Left hindlimb (tissue), 1 donor: ENCODE results near the gene POP4.

Experiments used
- DNase-seq: peaks from one replicate; pipeline ENCODE4 v3.0.0-alpha.2; 2018

POP4 gene

DNA sequence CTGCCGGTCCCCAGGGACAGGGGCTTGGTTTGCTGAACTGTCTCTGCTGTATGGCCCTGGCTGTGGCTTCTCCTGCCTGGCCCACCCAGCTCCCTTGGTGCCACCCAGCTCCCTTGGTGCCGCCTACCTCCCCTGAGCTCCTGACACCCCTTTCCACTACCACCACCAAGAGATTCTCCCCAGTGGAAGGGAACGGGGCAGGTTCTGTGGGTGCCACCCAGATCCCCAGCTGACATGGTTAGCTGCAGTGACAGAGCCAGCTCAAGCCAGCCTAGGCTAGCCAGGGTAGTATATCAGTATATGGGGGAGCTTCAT is 28.5 kb upstream of the POP4 start:
- no peak for DNase-seq

GRCh38 chr19:29578349-29578748 is 27.7 kb upstream of the POP4 start:
- DNase-seq, result no peak

DNA sequence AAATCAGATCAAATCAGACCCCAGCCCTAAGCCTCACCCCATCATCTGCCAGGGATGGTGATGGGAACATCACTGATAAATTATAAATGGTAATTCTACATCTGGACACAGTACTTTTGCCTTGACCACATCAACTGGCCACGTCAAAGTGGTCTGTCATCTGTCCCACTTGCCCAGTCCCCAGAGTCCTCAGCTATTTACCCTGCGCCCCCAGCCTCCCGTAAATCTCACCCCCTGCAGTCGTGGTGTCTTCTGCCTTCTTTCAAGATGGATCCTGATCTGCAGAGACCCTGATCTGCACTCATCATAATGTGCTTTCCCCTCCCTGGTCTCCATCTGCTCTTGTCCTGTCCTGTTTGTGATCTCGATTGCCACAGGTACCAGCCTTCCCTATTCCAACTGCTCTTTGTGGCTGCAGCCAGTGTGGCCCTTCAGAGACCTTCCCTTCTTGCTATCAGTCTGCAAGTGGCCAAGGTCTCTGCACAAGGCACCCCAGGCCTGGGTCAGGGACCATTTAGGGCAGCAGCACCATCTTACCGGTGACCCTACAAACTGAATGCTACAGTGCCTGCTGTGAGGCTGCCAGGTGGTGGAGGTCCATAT is 26.7 kb upstream of the POP4 start:
- DNase-seq, result no peak

- no peak for DNase-seq
These were observed 24.7 kb upstream of the POP4 start for GRCh38 chr19:29581398-29581797.

DNA sequence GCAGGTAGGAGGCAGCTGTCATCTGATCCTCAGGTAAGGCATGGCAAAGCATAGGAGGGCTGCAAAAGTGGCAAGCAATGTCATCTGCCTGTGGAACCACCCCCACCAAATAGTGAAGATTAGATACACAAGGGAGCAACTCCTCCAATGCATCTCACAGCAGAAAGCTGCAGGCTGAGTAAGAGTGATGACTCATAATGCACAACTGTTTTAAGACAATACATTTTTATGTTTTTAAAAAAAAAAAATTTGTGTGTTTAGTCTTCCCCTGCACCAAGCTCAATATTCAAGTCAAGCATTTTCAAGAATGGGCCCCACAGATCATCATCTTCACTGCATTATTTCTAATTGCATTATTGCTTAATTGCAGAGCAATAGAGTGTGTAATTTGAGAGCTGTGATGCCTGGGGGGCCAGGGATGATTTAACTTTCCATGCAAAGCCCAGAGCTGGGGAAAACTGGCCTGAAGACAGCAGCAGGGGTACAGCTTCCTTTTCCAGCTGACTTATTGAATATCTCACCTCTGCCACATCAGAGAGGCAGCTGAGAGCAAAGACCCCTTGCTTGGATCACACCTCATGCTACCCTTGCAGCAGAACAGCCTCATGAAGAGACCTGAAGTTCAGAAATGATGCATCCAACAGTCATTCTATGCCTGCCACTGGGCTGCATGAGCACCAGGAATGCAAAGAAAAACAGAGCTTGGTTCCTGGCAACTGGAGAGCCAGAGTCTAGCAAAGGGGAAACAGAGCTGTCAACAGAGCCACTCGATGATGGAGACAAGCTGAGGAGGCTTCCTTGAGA is 22.7 kb upstream of the POP4 start:
- no peak for DNase-seq

GRCh38 chr19:29586401-29586800 is 19.7 kb upstream of the POP4 start:
- DNase-seq, result no peak

GRCh38 chr19:29587059-29587458 is 19.0 kb upstream of the POP4 start:
- DNase-seq, result no peak

DNA sequence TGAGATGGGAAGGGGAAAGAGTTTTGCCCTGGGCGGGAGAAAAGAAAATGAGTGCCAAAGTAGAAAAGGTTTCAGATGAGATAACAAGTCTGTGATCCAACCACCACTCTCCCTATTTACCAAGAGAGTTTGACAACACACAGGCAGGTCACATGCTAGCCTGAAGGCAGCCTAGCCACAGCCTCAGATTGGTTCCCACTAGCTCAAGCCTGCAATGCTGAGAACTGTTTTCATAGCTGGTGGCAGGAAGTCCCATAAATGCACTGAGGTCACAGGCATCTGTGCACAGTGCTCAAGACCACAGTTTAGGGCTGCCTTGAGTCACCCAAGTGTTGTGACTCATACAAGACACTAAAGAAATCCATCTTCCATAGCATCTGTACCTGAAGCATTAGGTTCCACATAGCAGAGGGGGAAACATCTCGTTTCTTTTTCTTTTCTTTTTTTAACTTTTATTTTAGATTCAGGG is 18.5 kb upstream of the POP4 start:
- no peak for DNase-seq

DNA sequence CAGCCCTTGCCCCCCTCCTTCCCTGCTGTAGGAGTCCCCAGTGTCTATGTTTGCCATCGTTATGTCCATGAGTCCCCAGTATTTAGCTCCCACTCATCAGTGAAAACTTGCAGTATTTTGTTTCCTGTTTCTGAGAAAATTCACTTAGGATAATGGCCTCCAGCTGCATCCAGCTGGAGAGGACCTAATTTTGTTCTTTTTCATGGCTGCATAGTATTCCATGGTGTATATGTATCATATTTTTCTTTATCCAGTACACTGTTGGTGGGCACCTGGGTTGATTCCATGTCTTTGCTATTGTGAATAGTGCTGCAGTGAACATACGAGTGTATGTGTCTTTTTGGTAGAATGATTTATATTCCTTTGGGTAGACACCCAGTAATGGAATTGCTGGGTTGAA is 18.0 kb upstream of the POP4 start:
- DNase-seq, result no peak

DNA sequence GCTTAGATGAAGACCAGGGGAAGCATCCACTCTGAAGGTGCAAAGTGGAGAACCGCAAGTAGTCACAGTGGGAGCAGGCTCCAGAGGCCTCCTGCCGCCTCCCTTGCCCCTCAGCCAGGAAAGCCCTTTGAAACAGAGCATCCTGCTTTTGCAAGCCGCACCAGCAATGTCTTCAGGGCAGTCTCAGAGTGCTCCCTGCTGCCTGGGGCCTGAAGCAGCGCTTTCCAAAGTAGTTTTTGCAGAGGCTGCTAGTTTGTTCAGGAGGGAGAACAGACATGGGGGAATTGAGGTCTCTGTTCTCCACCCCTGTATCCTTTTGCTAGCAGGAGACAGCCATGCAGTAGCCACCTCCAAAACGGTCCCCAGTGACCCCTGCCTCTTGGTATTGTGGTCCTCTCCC is 15.8 kb upstream of the POP4 start:
- no peak for DNase-seq

- no peak for DNase-seq
These were observed 14.4 kb upstream of the POP4 start for GRCh38 chr19:29591670-29592069.

DNA sequence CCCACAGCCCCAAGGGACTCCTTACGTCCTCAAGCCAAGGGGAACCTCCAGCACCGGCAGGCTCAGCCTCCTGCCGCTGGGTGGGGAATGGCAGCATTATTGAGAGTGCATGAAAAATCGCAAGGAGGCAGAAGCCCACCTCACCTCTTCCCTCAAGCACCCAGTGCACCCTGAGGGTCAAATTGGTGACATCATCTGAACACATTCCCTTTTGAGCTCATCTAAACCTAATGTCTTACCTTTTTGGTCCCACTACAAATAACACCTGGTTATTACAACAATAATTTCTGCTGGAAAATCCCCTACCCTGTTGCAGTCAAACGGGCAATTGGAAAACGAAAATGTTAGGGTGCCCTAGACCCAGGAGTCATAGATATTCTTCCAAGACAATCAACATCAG is 12.2 kb upstream of the POP4 start:
- DNase-seq, result no peak

DNA sequence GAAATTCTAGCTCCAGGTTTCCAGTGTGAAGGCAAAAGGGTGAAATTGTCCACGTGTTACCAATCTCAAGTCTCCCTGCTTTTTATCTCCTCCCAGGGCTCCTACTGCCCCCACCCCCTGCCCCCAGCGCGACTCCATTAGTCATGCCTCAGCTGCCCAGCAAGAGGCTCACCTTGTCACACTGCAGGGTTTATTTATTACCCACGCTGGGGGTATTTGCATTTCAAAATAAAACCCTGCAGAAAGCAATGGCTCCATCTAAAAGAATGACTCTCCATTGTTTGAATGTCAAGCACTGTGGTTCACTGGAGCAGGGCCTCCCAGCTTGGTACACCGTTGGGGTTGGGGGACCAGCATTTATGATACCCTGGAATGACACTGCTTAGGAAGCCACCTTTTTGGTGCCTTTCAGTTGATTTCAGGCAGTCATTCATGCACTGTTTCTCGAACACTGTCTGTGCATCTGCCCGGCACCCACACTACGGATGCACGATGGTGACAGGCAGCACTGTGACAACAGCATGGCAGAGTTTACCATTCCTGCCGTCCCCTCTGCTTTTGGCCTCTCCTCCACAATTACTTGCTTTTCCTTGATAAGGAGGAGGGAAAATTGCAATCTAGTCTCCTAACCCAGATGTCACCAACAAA is 9.9 kb upstream of the POP4 start:
- no peak for DNase-seq

DNA sequence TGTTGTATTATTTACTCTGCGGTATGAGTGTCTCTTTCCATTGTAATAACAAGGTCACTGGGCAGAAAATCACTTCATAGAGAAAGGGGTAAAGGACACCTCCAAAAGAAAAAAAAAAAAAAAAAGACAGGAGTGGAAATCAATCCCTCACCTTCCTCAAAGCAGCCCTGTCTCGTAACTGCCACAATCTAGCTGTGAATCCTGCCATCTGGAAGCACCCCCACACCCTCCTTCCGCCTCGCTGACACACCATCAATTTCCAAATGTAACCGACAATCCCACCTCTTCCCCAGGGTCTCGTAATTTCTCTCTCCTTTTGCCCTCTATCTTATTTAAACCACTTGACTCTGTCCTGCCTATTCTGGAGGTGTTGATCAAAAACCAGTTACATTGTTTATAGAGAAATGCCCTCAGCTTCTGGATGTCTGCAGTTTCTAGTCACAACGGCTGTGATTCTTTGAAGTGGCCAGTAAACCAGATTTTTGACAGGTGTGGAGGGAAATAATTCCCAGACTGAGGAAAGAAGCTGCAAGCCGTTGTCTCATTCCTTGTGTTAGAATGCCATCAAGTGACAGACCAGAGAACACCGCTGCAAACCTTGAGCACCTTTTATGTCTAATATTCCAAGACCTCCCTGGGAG is 9.1 kb upstream of the POP4 start:
- no peak for DNase-seq

DNA sequence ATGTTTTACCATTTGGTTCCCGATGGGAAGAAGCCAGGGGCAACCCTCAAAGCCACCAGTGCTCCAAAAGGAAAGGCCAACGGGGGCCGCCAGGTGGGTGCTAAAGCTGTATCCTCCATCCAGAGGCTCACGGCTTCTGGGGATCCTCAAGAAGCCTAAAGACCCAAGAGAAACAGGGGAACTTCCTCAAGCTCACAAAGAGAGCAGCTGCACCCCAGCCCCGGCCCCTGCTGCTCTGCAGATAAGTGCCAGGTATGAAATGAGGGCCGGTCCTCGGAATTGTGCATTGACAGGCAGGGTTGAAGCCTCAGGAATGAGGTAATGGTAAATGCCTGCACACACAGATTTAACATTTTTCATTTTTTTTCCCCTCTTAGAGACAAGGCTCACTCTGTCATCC is 8.0 kb upstream of the POP4 start:
- no peak for DNase-seq

GRCh38 chr19:29598496-29598895 is 7.6 kb upstream of the POP4 start:
- DNase-seq, result no peak

DNA sequence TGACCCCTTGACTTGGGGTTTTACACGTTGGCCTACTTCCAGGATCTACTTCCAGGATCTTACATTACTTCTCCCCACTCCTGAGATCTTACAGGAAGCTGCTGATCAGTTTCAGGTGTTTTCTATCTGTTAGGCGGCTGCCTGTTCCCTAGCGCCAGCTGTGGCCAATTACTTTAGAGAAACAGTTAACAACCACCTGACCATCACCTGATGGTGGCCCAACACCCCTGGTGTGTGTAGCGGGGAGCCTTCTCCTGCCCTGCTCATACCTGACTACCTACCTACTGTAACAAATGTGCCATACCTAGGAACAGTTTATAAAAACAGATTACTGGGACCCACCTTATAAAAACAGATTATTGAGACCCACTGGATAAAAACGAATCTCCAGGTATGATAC is 2.8 kb upstream of the POP4 start:
- DNase-seq, result no peak

DNA sequence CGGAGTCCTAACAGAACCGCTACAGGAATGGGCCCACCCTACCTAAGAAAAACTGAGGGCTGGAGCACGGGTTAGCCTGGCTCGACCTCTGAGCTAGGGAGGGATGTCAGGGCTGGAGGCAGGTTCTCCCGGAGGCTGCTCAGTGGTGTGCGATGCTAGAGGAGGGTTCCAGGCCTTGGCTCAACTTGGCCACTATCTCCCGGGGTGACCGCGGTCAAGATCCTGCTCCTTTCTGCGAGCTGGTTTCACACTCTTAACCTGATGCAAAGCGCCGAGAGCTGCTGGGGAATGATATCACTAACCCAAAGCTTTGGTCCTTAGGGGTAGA is 301 bp downstream of the POP4 start:
- DNase-seq, result no peak

GRCh38 chr19:29609636-29610035 is 3.6 kb downstream of the POP4 start:
- no peak for DNase-seq

GRCh38 chr19:29610213-29610573 is 4.1 kb downstream of the POP4 start:
- DNase-seq, result no peak

DNA sequence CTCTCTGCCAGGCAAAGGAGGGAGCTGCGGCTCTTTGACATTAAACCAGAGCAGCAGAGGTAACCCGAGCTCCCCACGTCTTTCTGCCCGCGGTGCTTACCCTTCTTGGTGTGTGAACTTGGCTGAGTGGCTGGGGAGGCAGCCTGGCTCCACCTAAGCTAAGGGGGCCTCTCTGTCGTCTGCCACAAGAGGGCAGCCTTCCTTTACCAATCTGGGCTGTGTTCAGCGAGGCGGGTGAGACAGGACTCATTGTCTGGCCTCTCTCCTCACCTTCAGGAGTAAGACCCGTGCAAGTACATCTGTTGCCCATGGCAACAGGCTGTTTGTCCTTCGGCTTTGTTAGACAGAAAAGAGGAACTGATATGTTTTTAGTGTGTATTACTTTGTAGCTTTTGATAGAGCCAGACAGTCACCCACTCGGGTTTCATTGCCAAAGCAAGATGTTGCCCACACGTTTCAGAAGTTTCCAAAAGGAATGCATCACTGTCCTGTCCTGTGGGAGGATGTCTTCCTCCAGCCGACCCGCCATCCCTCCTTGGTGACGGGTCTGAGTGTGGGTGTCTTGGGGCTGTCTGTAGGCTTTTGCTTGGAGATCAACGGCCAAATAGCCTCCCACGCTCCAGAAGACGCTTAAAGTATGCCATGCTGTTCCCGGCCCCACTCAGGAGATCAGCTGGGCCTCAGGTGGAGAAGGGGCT is 4.6 kb downstream of the POP4 start:
- DNase-seq, result peak; percentile 80

- no peak for DNase-seq
These were observed 6.0 kb downstream of the POP4 start for GRCh38 chr19:29612121-29612520.

DNA sequence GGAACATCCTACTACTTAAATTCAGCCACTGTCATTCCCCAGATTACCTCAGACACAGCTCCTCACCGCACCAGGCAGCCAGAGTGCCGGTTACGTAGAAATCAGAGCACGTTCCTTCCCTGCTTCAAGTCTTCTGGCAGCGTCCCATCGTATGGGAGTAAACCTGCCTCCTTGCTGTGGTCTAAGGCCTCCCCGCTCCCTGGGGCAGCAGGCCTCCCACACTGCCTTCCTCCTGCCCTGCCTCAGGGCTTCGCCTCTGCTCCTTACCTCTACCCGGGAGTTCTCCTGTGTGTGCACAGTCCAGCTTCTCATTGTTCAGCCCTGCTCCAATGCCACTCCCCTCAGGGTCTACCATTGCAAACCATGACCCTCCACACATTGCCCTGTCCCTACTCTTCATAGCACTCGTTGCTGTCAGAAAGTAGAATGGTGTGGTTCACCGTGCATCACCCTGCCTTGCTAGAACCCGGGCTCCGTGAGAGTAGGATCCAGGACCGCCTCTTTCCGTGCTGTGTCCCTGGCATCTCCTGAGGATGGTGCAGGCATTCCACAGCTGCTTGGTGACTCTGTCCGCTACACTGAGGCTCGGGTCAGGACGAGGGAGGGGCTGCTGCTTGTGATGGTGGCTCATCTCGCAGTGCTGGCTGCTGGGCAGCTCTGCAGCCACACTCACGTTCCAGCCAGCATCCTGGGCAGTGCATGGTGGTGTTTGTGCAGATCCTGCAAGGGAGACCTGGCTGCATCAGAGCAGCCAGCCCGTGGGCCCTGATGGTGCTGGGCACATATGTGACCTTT is 6.9 kb downstream of the POP4 start:
- no peak for DNase-seq
